HEK293T (cell line): Measurements from ENCODE around the gene YIF1A.
A peak's percentile ranks its signal among the peaks of the same experiment; 100 is the strongest.

Experiments
- CTCF ChIA-PET: fragments of 350-600 bp; formaldehyde crosslinking; extraction: SDS; loops from one replicate; lab custom pipeline; 2021; ENCODE audit warnings: antibody characterized with exemption, inconsistent platforms; lab: Yijun Ruan, JAX
- POLR2A ChIA-PET: fragments of 350-600 bp; formaldehyde crosslinking; extraction: SDS; loops from one replicate; lab custom pipeline; 2020; ENCODE audit warnings: antibody characterized with exemption, inconsistent platforms; lab: Yijun Ruan, JAX
- DNase-seq: peaks from one replicate; pipeline ENCODE4 v3.0.0; 2012; ENCODE audit warnings: mixed read lengths; ENCODE audit errors: extremely low spot score
- ARNT ChIP-seq: fragments of 450-650 bp; IDR thresholded peaks from 2 replicates; pipeline ENCODE4 v1.6.1; 2017; ENCODE audit warnings: mild to moderate bottlenecking
- BHLHE40 ChIP-seq: fragments of 450-650 bp; IDR thresholded peaks from 2 replicates; pipeline ENCODE4 v1.6.1; 2016; ENCODE audit warnings: mild to moderate bottlenecking, moderate library complexity, borderline replicate concordance
- CTBP1 ChIP-seq: fragments of 450-650 bp; IDR thresholded peaks from 2 replicates; pipeline ENCODE4 v1.6.1; 2016; ENCODE audit warnings: borderline replicate concordance
- ELF4 ChIP-seq: fragments of 450-650 bp; IDR thresholded peaks from 2 replicates; pipeline ENCODE4 v1.6.1; 2017; ENCODE audit warnings: antibody characterized with exemption
- FOXA1 ChIP-seq: fragments of 450-650 bp; IDR thresholded peaks from 2 replicates; pipeline ENCODE4 v1.6.1; 2016; ENCODE audit warnings: mild to moderate bottlenecking
- FOXK2 ChIP-seq: fragments of 450-650 bp; IDR thresholded peaks from 2 replicates; pipeline ENCODE4 v1.6.1; 2016; ENCODE audit warnings: mild to moderate bottlenecking
- FOXM1 ChIP-seq: fragments of 450-650 bp; IDR thresholded peaks from 2 replicates; pipeline ENCODE4 v1.6.1; 2017; ENCODE audit warnings: mild to moderate bottlenecking, borderline replicate concordance
- HDGF ChIP-seq: fragments of 450-650 bp; IDR thresholded peaks from 2 replicates; pipeline ENCODE4 v1.6.1; 2017; ENCODE audit warnings: antibody characterized with exemption, borderline replicate concordance
- L3MBTL2 ChIP-seq: fragments of 450-650 bp; conservative IDR thresholded peaks from 2 replicates; pipeline ENCODE4 v1.6.1; 2016; ENCODE audit warnings: mild to moderate bottlenecking
- LEF1 ChIP-seq: fragments of 450-650 bp; IDR thresholded peaks from 2 replicates; pipeline ENCODE4 v1.6.1; 2017; ENCODE audit warnings: mild to moderate bottlenecking, borderline replicate concordance
- NFRKB ChIP-seq: fragments of 450-650 bp; IDR thresholded peaks from 2 replicates; pipeline ENCODE4 v1.6.1; 2016; ENCODE audit warnings: mild to moderate bottlenecking, moderate library complexity
- SP1 ChIP-seq: fragments of 450-650 bp; IDR thresholded peaks from 2 replicates; pipeline ENCODE4 v1.6.1; 2017
- SUZ12 ChIP-seq: fragments of 450-650 bp; IDR thresholded peaks from 2 replicates; pipeline ENCODE4 v1.6.1; 2016; ENCODE audit warnings: mild to moderate bottlenecking
- TARDBP ChIP-seq: fragments of 450-650 bp; IDR thresholded peaks from 2 replicates; pipeline ENCODE4 v1.6.1; 2016
- ZNF384 ChIP-seq: fragments of 450-650 bp; IDR thresholded peaks from 2 replicates; pipeline ENCODE4 v1.6.1; 2016
- TF ChIP-seq, protein P1 (sequence below): fragments of 450-650 bp; IDR thresholded peaks from 2 replicates; pipeline ENCODE4 v1.6.1; 2016

YIF1A gene

DNA sequence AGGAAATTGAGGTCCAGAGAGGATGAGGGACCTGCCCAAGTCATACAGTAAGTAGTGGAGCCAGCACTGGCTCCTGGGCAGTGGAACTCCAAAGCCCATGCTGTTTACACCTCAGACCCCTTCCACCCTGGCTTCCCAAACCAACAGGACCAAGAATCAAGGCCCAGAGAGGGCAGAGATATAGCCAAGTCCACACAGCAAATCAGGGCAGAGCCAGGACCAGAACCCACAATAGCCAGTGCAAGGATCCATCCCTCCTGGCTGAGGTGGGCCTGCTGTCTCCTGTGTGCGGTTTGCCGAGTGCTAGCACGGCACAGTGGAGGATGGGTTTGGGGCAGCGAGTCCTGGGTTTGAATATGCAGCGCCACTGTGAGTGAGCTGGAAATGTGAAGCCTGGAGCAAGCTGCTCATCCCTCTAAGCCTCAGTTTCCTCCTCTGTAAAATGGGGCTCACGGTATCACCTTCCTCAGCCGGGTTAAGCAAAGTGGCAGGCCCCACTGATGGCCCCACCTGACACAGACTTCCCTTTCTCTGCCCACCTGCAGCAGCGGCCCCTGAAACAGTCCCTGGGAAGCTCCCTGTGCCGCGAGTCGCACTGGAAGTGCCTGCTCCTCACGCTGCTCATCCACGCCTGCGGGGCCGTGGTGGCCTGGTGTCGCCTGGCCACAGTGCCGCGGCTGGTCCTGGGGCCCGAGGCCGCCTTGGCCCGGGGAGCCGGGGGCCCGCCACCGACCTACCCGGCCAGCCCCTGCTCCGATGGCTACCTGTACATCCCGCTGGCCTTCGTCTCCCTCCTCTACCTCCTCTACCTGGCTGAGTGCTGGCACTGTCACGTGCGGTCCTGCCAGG lies 5.1 kb upstream of the YIF1A start:
- DNase-seq, result no peak
- POLR2A ChIA-PET, result interaction anchor here (1.6 kb wide), 1 partner anchor 9 kb away, joined by 4 read pairs; no protein-coding TSS in a partner anchor
- CTCF ChIA-PET, result no interaction called here
- TF ChIP-seq SUZ12 (no peak), ELF4 (no peak), SP1 (no peak), NFRKB (no peak), TARDBP (no peak), FOXM1 (no peak), LEF1 (no peak), ARNT (no peak), L3MBTL2 (no peak), FOXK2 (no peak)

DNA sequence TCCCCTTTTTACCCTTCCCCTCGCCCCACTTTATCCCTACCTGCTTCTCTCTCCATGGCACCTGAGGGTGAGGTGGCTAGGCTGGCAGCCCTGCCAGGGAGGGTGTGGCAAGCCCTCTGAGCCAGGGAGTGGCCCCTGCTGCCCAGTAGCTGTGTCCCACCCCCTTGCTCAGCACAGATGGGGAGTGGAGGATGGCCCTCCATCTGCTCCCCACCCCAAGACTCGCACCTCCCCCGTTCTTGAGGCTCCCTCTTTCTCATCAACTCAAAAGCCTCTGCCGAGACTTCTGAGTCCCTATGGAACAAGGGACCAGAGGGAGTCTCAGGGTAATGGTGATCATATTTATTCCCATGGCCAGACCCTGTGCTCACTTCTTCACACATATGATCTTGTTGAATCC lies 4.4 kb upstream of the YIF1A start:
- TF ChIP-seq BHLHE40 (no peak), L3MBTL2 (no peak), FOXA1 (no peak), NFRKB (no peak), CTBP1 (no peak), ELF4 (no peak), TARDBP (no peak), SP1 (no peak), SUZ12 (no peak), HDGF (no peak), ZNF384 (no peak), FOXK2 (no peak), FOXM1 (no peak), LEF1 (no peak), ARNT (no peak)
- TF ChIP-seq, protein P1, sequence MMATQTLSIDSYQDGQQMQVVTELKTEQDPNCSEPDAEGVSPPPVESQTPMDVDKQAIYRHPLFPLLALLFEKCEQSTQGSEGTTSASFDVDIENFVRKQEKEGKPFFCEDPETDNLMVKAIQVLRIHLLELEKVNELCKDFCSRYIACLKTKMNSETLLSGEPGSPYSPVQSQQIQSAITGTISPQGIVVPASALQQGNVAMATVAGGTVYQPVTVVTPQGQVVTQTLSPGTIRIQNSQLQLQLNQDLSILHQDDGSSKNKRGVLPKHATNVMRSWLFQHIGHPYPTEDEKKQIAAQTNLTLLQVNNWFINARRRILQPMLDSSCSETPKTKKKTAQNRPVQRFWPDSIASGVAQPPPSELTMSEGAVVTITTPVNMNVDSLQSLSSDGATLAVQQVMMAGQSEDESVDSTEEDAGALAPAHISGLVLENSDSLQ, result no peak
- POLR2A ChIA-PET, result no interaction called here
- no peak for DNase-seq
- CTCF ChIA-PET, result no interaction called here

DNA sequence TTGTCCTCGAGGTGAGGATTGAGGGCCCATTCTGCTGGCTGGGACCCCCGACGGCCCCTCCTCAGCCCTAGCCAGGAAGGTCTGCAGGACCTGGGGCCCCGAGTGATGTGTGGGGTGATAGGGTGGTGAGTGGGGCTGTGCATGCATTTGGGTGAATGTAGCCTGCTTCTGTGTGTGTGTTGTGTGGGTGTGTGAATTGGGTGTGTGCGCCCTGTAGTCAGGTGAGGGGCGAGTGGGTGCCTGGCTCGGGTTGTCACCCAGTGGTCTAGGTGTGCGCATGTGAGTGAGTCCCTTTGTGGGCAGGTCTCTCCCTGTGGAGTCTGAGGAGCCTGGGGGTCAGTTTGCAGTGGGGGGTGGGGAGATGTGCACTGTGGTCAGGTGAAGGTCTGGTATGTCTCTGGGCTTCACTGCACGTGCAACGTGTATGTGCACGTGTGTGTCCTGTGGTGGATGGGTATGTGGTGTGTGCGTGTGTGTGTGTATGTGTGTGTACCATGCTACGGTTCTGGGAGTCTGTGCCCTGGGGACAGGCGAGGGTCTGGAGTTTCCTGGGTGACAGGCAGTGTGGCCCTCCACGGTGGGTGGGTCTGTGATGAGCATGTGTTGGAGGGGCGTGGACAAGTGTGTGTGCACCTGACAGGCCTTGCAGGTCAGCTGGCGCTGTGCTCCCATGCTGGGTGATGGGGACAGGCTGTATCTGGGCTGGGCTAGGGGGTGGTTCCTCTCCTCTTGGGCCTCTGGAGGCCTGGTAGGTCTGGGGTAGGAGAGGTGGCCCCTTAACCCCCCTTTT lies 3.8 kb upstream of the YIF1A start:
- POLR2A ChIA-PET, result no interaction called here
- DNase-seq, result no peak

DNA sequence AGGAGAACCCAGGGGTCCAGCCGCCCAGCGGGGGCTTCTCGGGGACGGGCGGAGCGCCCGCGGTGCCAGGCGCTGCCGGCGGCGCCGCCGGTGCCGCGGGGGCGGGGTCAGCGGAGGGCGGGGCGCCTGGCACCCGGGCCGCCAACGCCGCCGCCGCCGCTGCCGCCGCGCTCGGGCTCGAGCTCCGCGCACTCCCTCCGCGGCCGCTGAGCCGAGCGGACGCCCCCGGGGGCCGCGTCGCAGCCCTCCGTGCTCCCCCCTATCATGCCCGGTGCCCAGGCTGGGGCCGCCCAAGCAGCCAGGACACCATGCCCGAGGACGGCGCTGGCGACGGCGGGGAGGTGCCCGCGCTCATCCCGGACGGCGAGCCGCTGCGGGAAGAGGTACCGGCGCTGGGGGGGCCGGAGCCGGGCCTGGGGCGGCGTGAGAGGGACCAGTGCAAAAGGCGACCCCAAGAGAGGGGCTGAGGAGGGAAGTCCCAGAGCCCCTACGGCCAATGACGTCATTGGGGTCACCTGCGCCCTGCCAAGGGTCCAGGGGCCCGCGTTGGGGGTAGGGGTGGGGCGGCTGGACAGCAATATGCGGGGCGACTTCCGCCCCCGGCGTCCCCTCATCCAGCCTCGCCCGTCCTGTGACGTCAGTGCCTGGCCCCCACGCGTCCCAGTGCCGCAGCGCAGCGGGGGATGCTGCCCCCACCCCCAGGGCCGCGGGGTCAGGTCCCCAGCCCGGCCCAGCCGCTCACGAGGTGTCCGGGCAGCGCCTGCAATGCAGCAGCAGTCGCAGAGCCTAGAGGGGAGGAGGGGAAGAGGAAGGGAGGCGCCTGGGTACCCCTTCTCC lies 3.0 kb upstream of the YIF1A start, which contains the start of gene TMEM151A:
TMEM151A (plus strand) TSS at position 189 of the 837 bp plus-strand sequence; CDS start at position 309, 120 bp downstream.
- ChIA-PET POLR2A (interaction anchor here (4.1 kb wide), 1 partner anchor 20 kb away, joined by 36 read pairs; no protein-coding TSS in a partner anchor), CTCF (interaction anchor here (1.3 to 1.9 kb wide), 3 partner anchors 9 to 20 kb away, joined by 4 to 6 read pairs (median 5); no protein-coding TSS in a partner anchor)
- TF ChIP-seq FOXM1 (0 out of 2 replicates have a peak, but pooled peaks have one; percentile 10), CTBP1 (no peak), FOXA1 (no peak)
- DNase-seq, result no peak

More for the DNA sequence above, 3.8 kb upstream of the YIF1A start:
- CTCF ChIA-PET, result no interaction called here
- TF ChIP-seq ELF4 (no peak), TARDBP (no peak), ARNT (no peak), SP1 (no peak), NFRKB (no peak), CTBP1 (no peak), BHLHE40 (no peak), FOXA1 (no peak), LEF1 (no peak), FOXM1 (no peak), L3MBTL2 (no peak), FOXK2 (no peak), HDGF (no peak), ZNF384 (no peak), SUZ12 (no peak)
- TF ChIP-seq, protein P1, result no peak

DNA sequence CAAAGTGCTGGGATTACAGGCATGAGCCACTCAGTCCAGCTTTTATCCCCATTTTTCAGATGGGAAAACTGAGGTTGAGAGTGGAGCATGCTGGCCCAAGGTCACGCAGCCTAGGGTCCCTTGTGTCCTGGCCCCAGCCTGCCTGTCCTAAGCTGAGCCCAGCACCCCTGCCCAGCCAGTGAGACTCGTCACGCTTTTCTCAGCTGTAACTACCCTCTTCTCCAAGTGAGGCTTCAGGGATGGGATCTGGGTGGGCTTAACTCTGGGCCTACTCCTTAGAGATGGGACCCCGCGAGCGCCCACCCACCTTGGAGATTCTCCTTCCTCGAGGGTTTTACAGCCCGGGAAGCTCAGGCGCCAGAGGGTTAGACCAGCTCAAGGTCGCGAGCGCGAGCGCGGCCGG lies 2.4 kb upstream of the YIF1A start:
- no peak for DNase-seq
- CTCF ChIA-PET, result interaction anchor here (1.3 to 1.9 kb wide), 3 partner anchors 9 to 20 kb away, joined by 4 to 6 read pairs (median 5); no protein-coding TSS in a partner anchor
- POLR2A ChIA-PET, result interaction anchor here (4.1 kb wide), 1 partner anchor 21 kb away, joined by 36 read pairs; no protein-coding TSS in a partner anchor
- no peak for TF ChIP-seq BHLHE40
- TF ChIP-seq TARDBP, result no peak
- no peak for TF ChIP-seq SUZ12
- TF ChIP-seq LEF1, result no peak
- no peak for TF ChIP-seq FOXA1
- no peak for TF ChIP-seq ARNT
- TF ChIP-seq FOXK2, result no peak
- TF ChIP-seq CTBP1, result no peak
- no peak for TF ChIP-seq ELF4
- TF ChIP-seq, protein P1, result no peak
- TF ChIP-seq ZNF384, result no peak
- TF ChIP-seq FOXM1, result no peak
- no peak for TF ChIP-seq L3MBTL2
- TF ChIP-seq SP1, result no peak
- no peak for TF ChIP-seq HDGF
- no peak for TF ChIP-seq NFRKB
